Stromal cell of bone marrow (primary cell): ENCODE measurements around the gene IRF2.
A peak's percentile ranks its signal among the peaks of the same experiment; 100 is the strongest.

Source experiments
- DNase-seq: peaks from one replicate; pipeline ENCODE4 v3.0.0-alpha.2; 2012; ENCODE audit warnings: low read depth

IRF2 gene

DNA sequence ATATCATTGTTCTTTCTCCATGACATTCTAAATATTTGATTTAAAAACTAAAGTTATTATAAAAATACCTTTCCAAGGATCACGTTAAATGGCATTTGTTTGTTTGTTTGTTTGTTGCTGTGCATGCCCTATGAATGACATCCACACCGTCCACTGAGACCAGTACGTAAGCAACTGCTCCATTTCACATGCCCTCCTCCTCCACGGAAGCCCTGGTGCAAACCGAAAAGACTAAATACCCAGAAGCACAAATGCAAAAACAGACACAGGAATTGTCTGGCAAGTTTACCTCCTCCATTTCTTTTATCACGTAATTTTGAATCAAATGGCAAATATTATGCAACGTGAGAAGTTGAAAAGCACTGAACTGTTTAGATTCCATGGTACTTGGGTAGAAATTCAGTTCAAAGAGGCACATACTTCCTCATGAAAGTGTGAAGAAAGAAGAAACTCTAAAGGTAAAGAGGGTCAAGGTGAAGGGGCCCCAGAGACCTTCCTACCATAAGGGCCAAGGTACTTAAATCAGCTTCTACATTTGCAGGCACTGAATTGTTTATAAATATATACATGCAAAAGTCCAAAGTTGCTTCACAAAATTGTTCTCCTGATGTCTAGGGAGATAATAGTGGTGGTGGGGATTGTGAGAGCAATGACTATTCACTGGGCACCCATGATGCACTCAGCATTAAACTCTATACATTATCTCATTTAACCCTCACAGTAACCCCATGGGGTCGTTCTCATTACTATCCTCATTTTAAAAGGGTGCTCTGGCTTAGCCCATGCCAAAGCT lies 23.4 kb downstream of the IRF2 start:
- no peak for DNase-seq

GRCh38 chr4:184450045-184450444 lies 24.3 kb downstream of the IRF2 start:
- peak; percentile 72 for DNase-seq

GRCh38 chr4:184448821-184449220 lies 25.5 kb downstream of the IRF2 start:
- peak; percentile 69 for DNase-seq

DNA sequence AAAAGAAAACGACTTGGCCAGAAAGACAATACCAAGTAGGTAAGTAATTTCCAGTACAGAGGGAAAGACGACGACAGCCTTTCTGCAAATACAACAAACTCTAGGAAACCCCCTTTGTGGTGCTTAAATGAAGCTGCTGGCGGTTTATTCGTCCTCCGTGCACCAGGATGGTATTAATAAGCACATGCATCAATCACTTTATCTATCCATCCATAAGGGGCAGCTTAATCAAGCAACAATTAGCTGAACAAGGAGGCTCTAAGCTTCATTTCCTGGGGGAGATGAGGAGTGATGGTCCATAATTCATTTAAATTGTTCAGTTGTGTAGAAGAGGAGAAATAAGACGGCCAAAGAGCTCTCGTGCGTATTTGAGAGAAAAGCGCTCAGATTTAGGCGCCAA lies 26.2 kb downstream of the IRF2 start:
- no peak for DNase-seq

DNA sequence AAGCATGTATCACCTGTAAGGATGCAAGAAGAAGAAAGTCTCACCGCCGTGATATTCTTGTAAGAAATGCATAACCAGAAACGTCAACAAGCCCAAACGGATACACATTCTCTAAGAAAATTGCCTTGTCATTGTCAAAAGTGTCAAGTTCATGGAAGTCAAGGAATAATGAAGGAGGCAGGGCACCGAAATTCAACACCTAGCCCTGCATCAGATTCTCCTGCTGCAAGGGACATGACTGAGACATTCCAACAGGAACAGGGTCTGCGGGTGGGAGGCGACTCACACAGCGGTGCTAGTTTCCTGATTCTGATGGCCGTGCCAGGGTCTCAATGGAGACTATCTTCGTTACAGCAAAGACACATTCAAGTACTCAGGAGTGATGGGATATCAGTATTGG lies 26.7 kb downstream of the IRF2 start:
- no peak for DNase-seq

- DNase-seq, result no peak
These were observed 28.2 kb downstream of the IRF2 start for GRCh38 chr4:184446132-184446658.

- DNase-seq, result no peak
These were observed 29.4 kb downstream of the IRF2 start for GRCh38 chr4:184444953-184445309.

GRCh38 chr4:184444215-184444952 lies 30.0 kb downstream of the IRF2 start:
- DNase-seq, result no peak

GRCh38 chr4:184443318-184443717 lies 31.0 kb downstream of the IRF2 start:
- DNase-seq, result no peak

GRCh38 chr4:184442314-184442635 lies 32.1 kb downstream of the IRF2 start:
- no peak for DNase-seq

GRCh38 chr4:184441461-184442313 lies 32.7 kb downstream of the IRF2 start:
- no peak for DNase-seq

DNA sequence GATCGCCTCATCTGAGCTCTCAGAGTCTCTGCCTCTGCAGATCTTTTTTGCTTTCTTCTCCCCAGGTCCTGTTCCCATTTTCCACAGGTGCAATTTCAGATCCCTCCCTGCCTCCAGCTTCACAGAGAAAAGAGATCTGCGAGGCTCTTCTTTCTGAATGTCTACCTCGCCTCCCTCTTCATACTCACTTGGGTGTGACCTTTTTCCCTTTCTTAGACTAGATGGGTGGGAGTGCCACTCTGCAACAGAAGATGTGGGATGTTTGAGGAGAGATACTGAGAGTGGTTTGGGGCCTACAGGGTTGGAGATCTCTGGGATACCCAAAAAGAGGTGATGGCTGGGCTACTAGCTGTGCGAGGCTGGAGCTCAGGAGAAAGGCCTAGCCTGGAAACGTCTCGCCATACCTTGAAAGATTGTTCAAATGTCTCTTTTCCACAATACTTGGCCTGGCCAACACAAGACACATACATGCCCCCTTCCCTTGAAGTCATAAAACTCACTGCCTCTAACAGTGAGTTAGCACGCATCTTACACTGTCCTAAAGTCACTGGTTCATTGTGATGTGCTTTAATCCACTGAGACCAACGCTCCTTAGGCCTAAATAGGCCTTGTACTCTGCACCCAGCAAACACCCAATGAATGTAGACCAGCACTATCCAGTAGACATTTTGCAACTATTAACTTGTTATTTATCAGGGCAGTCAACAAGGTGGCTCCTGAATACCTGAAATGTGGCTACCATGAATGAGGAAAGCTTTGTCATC lies 33.6 kb downstream of the IRF2 start:
- DNase-seq, result no peak

- peak; percentile 41 for DNase-seq
These were observed 34.3 kb downstream of the IRF2 start for GRCh38 chr4:184439856-184440594.

GRCh38 chr4:184439386-184439785 lies 35.0 kb downstream of the IRF2 start:
- DNase-seq, result no peak

DNA sequence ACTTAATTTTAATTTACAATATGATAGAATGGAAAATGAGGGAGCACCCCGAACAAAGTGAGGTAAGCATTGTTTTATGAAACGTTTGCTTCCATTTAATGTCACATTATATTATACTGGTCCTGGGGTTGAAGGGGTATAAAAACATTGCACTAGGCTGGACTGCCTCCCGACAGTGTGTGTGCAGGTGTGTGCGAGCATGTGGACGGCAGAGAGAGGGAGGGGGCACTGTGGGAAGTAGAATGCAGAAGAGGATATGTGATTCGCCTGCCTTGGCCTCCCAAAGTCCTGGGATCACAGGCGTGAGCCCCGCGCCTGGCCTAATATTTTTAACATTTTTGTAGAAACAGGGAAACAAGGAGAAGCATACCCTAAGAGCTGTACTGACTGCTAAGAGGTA lies 36.0 kb downstream of the IRF2 start:
- DNase-seq, result no peak

DNA sequence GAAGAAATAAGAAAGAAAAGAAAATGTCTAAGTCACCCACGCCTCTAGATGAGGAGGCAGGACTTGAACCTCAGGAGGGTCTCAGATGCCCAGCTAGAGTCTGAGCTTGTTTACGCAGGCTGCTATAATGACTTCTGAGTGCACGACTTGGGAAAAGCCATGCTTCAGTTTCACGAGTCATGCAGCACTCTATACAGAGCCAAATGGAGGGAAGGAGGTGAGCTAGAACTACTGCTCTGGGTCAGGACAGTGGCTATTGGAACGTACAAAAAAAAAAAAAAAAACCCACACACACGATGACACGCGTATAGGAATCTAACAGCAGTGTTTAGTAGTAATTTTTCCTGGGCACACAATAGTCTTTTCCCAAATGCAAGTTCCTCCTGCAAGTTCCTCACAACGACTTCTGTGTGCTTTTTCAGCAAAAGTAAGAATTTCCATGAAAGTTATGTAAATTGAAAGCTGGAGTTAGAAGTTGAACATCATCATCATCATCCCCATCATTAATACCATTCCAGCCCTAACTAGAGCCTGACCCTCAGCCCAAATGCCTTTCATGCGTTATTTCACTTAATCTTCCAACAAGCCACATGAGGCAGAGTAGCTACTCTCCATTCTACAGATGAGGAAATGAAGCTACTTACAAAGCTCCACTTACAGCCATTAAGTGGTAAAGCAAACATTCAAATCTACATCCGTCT lies 36.6 kb downstream of the IRF2 start:
- DNase-seq, result no peak

GRCh38 chr4:184434501-184435066 lies 39.8 kb downstream of the IRF2 start:
- DNase-seq, result no peak

GRCh38 chr4:184434021-184434420 lies 40.3 kb downstream of the IRF2 start:
- no peak for DNase-seq

DNA sequence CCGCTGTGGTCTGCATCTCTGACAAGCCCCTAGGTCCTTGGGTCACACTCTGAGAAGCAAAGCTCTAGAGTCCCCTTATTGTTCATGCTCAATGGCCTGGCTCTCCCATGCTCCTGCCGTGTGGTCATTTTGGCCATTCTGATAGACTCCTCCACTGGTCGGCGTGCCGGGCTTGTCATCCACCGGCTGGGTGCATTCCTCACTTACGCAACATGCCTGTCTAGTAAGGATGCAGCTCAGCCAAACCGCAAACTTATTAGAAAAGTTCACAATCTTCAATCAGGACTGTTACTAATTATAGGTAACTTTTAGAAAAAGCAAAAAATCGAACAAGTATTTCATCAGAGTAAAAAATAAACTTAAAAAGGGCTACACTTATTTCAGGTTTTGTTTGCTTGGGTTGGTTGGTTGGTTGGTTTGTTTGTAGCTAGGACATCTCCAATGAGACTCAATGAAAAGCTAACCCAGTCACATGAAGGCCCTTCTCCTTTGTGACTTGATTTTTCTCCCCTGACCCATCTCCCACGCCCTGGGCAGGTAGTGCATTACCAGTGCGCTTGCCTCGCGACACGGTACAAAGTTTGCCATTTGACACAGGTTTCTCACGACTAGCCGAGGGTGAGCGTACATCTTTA lies 41.0 kb downstream of the IRF2 start:
- DNase-seq, result no peak
